ENCODE data around the gene MINDY1. TPM values are rescaled to one million over a fixed set of nuclear protein-coding genes. Genes with fewer than 3 reads are reported as not detected.
A peak's percentile ranks its signal among the peaks of the same experiment; 100 is the strongest.

MINDY1 gene
- total and polyA plus RNA-seq, 9 of the 15 experiments (the other 6 are each of a cell fraction or from before 2014, with no cell fraction given): 0.49 to 11.0 (median 6.0) TPM

GRCh38 chr1:151035167-151035566 lies 28.5 kb upstream of the MINDY1 start:
- no peaks in the 10 kb centered on the region for H4K20me1 ChIP-seq (replicated peaks; ENCODE audit: control insufficient read depth, insufficient read depth, low read length)
- in situ Hi-C loops (cut with MboI): no loop called here
- 83% methylated on average over 2 of the region's 3 CpGs for WGBS (ENCODE audit: insufficient coverage, low coverage, missing lambda C conversion rate)
- TSS peak; percentile 46 for BruUV-seq (replicated peaks)
- H3K4me2 ChIP-seq (ENCODE audit: insufficient read depth, low read length): no peak overlapping the region
- H3K9ac ChIP-seq (ENCODE audit: insufficient read depth in 1 of 2, low read depth in 2 of 2, low read length in 2 of 2): no peak overlapping the region
- TF ChIP-seq ZBTB2 (IDR thresholded peaks at IDR 0.05): no peak
- no peak for TF ChIP-seq ATF4 (CRISPR knock-in tag; IDR thresholded peaks at IDR 0.05)
- TF ChIP-seq U2AF2 (optimal IDR thresholded peaks at IDR 0.05; ENCODE audit: low read depth, low read length): no peak
- no peak for TF ChIP-seq ESRRA (IDR thresholded peaks at IDR 0.05; ENCODE audit: borderline replicate concordance, low read depth)
- no peak for TF ChIP-seq ZNF57 (CRISPR knock-in tag; IDR thresholded peaks at IDR 0.05)
- TF ChIP-seq HMG20B (CRISPR knock-in tag; IDR thresholded peaks at IDR 0.05): no peak
- TF ChIP-seq ZMIZ1 (IDR thresholded peaks at IDR 0.05; ENCODE audit: low read depth in 2 of 2, low read length in 2 of 2): no peak
- no peak for TF ChIP-seq SMARCA5 (IDR thresholded peaks at IDR 0.05)
- no peak for TF ChIP-seq FOXK1 (CRISPR knock-in tag; IDR thresholded peaks at IDR 0.05; ENCODE audit: borderline replicate concordance)
- no peak for TF ChIP-seq EP400 (IDR thresholded peaks at IDR 0.05)
- no peak for TF ChIP-seq CBFB (CRISPR knock-in tag; IDR thresholded peaks at IDR 0.05)
- TF ChIP-seq CBFA2T2 (conservative IDR thresholded peaks at IDR 0.05): no peak
- TF ChIP-seq ZBTB12 (CRISPR knock-in tag; IDR thresholded peaks at IDR 0.05): no peak
- no peak for TF ChIP-seq LCOR (CRISPR knock-in tag; IDR thresholded peaks at IDR 0.05)
- peaks cover 35% of the 10 kb centered on the region for H3K36me3 ChIP-seq (ENCODE audit: control insufficient read depth, insufficient read depth, low read length)
- no peak overlapping the region for H3K4me3 ChIP-seq
- no peaks in the 10 kb centered on the region for H3K9me3 ChIP-seq (replicated peaks; ENCODE audit: control insufficient read depth, insufficient read depth, low read depth, low read length)
- FAIRE-seq (no peak), DNase-seq (ENCODE audit: extremely low read depth in 1 of 4, low spot score in 3 of 4) (no peak), ATAC-seq (peak; percentile 62)
- POLR2A ChIA-PET: interaction anchor here (1.3 kb wide), 1 partner anchor 10 kb away, joined by 3 read pairs; no protein-coding TSS in a partner anchor
- H3K9me1 ChIP-seq (ENCODE audit: control insufficient read depth, insufficient read depth, low read length): no peaks in the 10 kb centered on the region
- H3K27ac ChIP-seq (ENCODE audit: extremely low read depth, low read depth, low read length): no peak overlapping the region
- no peaks in the 10 kb centered on the region for H3K79me2 ChIP-seq (ENCODE audit: control insufficient read depth, insufficient read depth, low read length)
- no peaks in the 10 kb centered on the region for H3K27me3 ChIP-seq (ENCODE audit: control insufficient read depth in 2 of 2, insufficient read depth in 2 of 2, low read length in 2 of 2)
- peaks cover 4 to 9% of the 10 kb centered on the region in 2 experiments; a peak in 2 of 5 replicates for H3K4me1 ChIP-seq (replicated peaks in 1 of 2; ENCODE audit: control insufficient read depth in 2 of 2, insufficient read depth in 2 of 2, low read length in 2 of 2)
- intact Hi-C loops (cut with micrococcal nuclease): no loop called here
- CTCF ChIA-PET (ENCODE audit: low intra/inter-chr PET ratio): interaction anchor here (0.7 kb wide), 1 partner anchor 37 kb away, joined by 6 read pairs; no protein-coding TSS in a partner anchor
- no peak overlapping the region for H2AFZ ChIP-seq (ENCODE audit: low read depth, low read length)

Data from K562 (cell line).